K562 (cell line): ENCODE measurements around the gene CFHR2. TPM values are rescaled to one million over a fixed set of nuclear protein-coding genes. Genes with fewer than 3 reads are reported as not detected.

Experiments
- ATAC-seq: fragments of 200-7000 bp; cut with Tn5 transposase; 3 replicates; pipeline ENCODE4 v1.9.1; 2020; ENCODE audit warnings: moderate library complexity
- BruUV-seq: library from RNA; stranded (reverse); fragments of 400-500 nt; replicated peaks from 2 replicates; lab custom pipeline; 2021; lab: Mats Ljungman, UMichigan
- CTCF ChIA-PET: fragments of 300-600 bp; formaldehyde crosslinking; extraction: SDS; loops from one replicate; lab custom pipeline; 2021; ENCODE audit warnings: low intra/inter-chr PET ratio; lab: Yijun Ruan, JAX
- POLR2A ChIA-PET: fragments of 300-600, 350-650 bp; sonication (Branson Sonifier 250); formaldehyde crosslinking; extraction: SDS; loops from one replicate; lab custom pipeline; 2021; ENCODE audit warnings: antibody characterized with exemption, inconsistent platforms; lab: Yijun Ruan, JAX
- DNase-seq, 4 experiments: peaks; one replicate each; pipeline versions ENCODE4 v3.0.0 to v3.0.0-alpha.2; 2011 to 2018; ENCODE audit warnings: low spot score in 3 of 4, mixed read lengths in 3 of 4; ENCODE audit errors: extremely low read depth in 1 of 4
- FAIRE-seq: peaks from 2 replicates; lab custom pipeline; 2011; peaks lifted over from hg19 to GRCh38; lab: Jason Lieb, UNC
- H2AFZ ChIP-seq: 2 replicates; pipeline ENCODE4 v1.6.0; 2011; ENCODE audit warnings: low read depth, low read length, control low read depth, inconsistent platforms
- H3K27ac ChIP-seq: fragments of 200-600 bp; 3 replicates; pipeline ENCODE4 v1.8.0; 2011; ENCODE audit warnings: low read depth, mild to moderate bottlenecking, control low read depth, inconsistent platforms, low read length, moderate library complexity, mixed read lengths; ENCODE audit errors: extremely low read depth
- H3K27me3 ChIP-seq, 2 experiments: fragments of 300-600 bp in 1 of 2; 2 replicates in 1 of 2; 3 replicates in 1 of 2; pipeline versions ENCODE4 v1.6.0 to v1.8.0; 2011; ENCODE audit warnings: inconsistent platforms in 2 of 2, low read length in 2 of 2, mild to moderate bottlenecking in 1 of 2, mixed read lengths in 1 of 2, moderate library complexity in 1 of 2; ENCODE audit not compliant: control insufficient read depth in 2 of 2, insufficient read depth in 2 of 2
- H3K36me3 ChIP-seq: fragments of 300-600 bp; 3 replicates; pipeline ENCODE4 v1.8.0; 2011; ENCODE audit warnings: mild to moderate bottlenecking, low read length, inconsistent platforms; ENCODE audit not compliant: control insufficient read depth, insufficient read depth
- H3K4me1 ChIP-seq, 2 experiments: fragments of 200-600 bp in 1 of 2; replicated peaks in 1 of 2; 2 replicates in 1 of 2; 3 replicates in 1 of 2; pipeline versions ENCODE4 v1.5.1 to v1.8.0; 2011; ENCODE audit warnings: inconsistent platforms in 2 of 2, low read length in 2 of 2, mild to moderate bottlenecking in 1 of 2, mixed read lengths in 1 of 2, moderate library complexity in 1 of 2; ENCODE audit not compliant: control insufficient read depth in 2 of 2, insufficient read depth in 2 of 2
- H3K4me2 ChIP-seq: 2 replicates; pipeline ENCODE4 v1.6.1; 2011; ENCODE audit warnings: low read length, control low read depth, inconsistent platforms, mixed read lengths; ENCODE audit not compliant: insufficient read depth
- H3K4me3 ChIP-seq: fragments of 200-600 bp; sonication (generic), shearing (Covaris generic); 2 replicates; pipeline ENCODE4 v1.5.1; 2016; ENCODE audit warnings: control low read depth, inconsistent platforms
- H3K79me2 ChIP-seq: fragments of 200-600 bp; 3 replicates; pipeline ENCODE4 v1.8.0; 2011; ENCODE audit warnings: low read length, inconsistent platforms; ENCODE audit not compliant: control insufficient read depth, insufficient read depth
- H3K9ac ChIP-seq, 2 experiments: 2 replicates each; pipeline versions ENCODE4 v1.6.0 to v1.6.1; 2011; ENCODE audit warnings: low read depth in 2 of 2, low read length in 2 of 2, control low read depth in 1 of 2, inconsistent platforms in 1 of 2, mild to moderate bottlenecking in 1 of 2, mixed read lengths in 1 of 2; ENCODE audit not compliant: insufficient read depth in 1 of 2
- H3K9me1 ChIP-seq: one replicate; pipeline ENCODE4 v1.6.0; 2011; ENCODE audit warnings: inconsistent platforms, mild to moderate bottlenecking, low read length, moderate library complexity; ENCODE audit not compliant: control insufficient read depth, insufficient read depth
- H3K9me3 ChIP-seq: replicated peaks from 2 replicates; pipeline ENCODE4 v1.5.1; 2011; ENCODE audit warnings: low read depth, low read length, inconsistent platforms; ENCODE audit not compliant: control insufficient read depth, insufficient read depth
- H4K20me1 ChIP-seq: replicated peaks from 2 replicates; pipeline ENCODE4 v1.6.1; 2011; ENCODE audit warnings: low read length, inconsistent platforms, mixed read lengths; ENCODE audit not compliant: control insufficient read depth, insufficient read depth
- CSDE1 ChIP-seq, 2 experiments: fragments of 450-650 bp; IDR thresholded peaks; 2 replicates each; pipeline ENCODE4 v1.6.1; 2016; ENCODE audit warnings: mild to moderate bottlenecking in 1 of 2
- DEAF1 ChIP-seq: fragments of 450-650 bp; formaldehyde crosslinking; IDR thresholded peaks from 2 replicates; pipeline ENCODE4 v1.4.0; 2020; ENCODE audit warnings: mild to moderate bottlenecking, moderate library complexity
- DMBX1 ChIP-seq: fragments of 250-450 bp; sonication (Bioruptor Pico); IDR thresholded peaks from 2 replicates; pipeline ENCODE4 v1.8.0; 2022; ENCODE audit warnings: inconsistent platforms, mild to moderate bottlenecking, moderate library complexity, borderline replicate concordance
- ELK3 ChIP-seq: fragments of 450-650 bp; formaldehyde crosslinking; IDR thresholded peaks from 2 replicates; pipeline ENCODE4 v1.4.0; 2020; ENCODE audit warnings: mild to moderate bottlenecking
- HNRNPL ChIP-seq: fragments of 200-400 bp; formaldehyde crosslinking; IDR thresholded peaks from 2 replicates; pipeline ENCODE4 v1.6.1; 2017; ENCODE audit warnings: low read depth, mild to moderate bottlenecking, low read length
- MAX ChIP-seq: sonication (generic); formaldehyde crosslinking; IDR thresholded peaks from 2 replicates; pipeline ENCODE4 v1.9.0; 2022; ENCODE audit warnings: mild to moderate bottlenecking, missing genetic modification reagents
- MCM7 ChIP-seq, 2 experiments: fragments of 450-650 bp; IDR thresholded peaks; 2 replicates each; pipeline ENCODE4 v1.6.1; 2016 to 2018
- MIER1 ChIP-seq: fragments of 450-650 bp; IDR thresholded peaks from 2 replicates; pipeline ENCODE4 v1.6.1; 2016; ENCODE audit warnings: antibody characterized with exemption, mild to moderate bottlenecking, low read depth
- NCOA2 ChIP-seq, 2 experiments: fragments of 450-650 bp; IDR thresholded peaks; 2 replicates each; pipeline ENCODE4 v1.6.1; 2018; ENCODE audit warnings: mild to moderate bottlenecking in 2 of 2, moderate library complexity in 1 of 2; ENCODE audit not compliant: partially characterized antibody in 2 of 2
- PTBP1 ChIP-seq: fragments of 200-400 bp; formaldehyde crosslinking; IDR thresholded peaks from 2 replicates; pipeline ENCODE4 v1.6.1; 2017; ENCODE audit warnings: low read depth, low read length
- TAF9B ChIP-seq: fragments of 450-650 bp; IDR thresholded peaks from 2 replicates; pipeline ENCODE4 v1.6.1; 2018; ENCODE audit warnings: mild to moderate bottlenecking; ENCODE audit not compliant: partially characterized antibody
- TBL1XR1 ChIP-seq, 2 experiments: IDR thresholded peaks; 2 replicates each; pipeline ENCODE4 v1.6.1; 2012; ENCODE audit warnings: improper control_type of control experiment in 2 of 2, low read length in 2 of 2, mild to moderate bottlenecking in 1 of 2
- ZNF133 ChIP-seq: fragments of 250-450 bp; sonication (Bioruptor Pico); IDR thresholded peaks from 2 replicates; pipeline ENCODE4 v1.4.0; 2020; ENCODE audit warnings: mild to moderate bottlenecking
- ZNF143 ChIP-seq: sonication (generic); formaldehyde crosslinking; IDR thresholded peaks from 2 replicates; pipeline ENCODE4 v1.9.0; 2022; ENCODE audit warnings: mild to moderate bottlenecking, missing genetic modification reagents
- ZNF592 ChIP-seq: fragments of 450-650 bp; IDR thresholded peaks from 2 replicates; pipeline ENCODE4 v1.6.1; 2017; ENCODE audit warnings: antibody characterized with exemption, mild to moderate bottlenecking
- ZNF740 ChIP-seq, 3 experiments: fragments of 200-800 bp in 1 of 3; sonication (Bioruptor generic) in 1 of 3; sonication (generic) in 1 of 3; formaldehyde crosslinking in 1 of 3; IDR thresholded peaks; 2 replicates each; pipeline versions ENCODE4 v1.6.1 to v1.8.0; 2016 to 2022; ENCODE audit warnings: mild to moderate bottlenecking in 2 of 3, missing compliant biosample characterization in 2 of 3, missing genetic modification characterization in 2 of 3, missing genetic modification reagents in 1 of 3
- WGBS: fragments of 100-300 bp; shearing (Covaris generic); methylation state at CpG from one replicate; pipeline ENCODE4 v1.1.6; 2016; ENCODE audit warnings: low coverage, mixed read lengths; ENCODE audit not compliant: insufficient coverage; ENCODE audit errors: missing lambda C conversion rate; 5-methylcytosine and 5-hydroxymethylcytosine counted together
- in situ Hi-C: fragments of 300-500 bp; cut with MboI; formaldehyde crosslinking; loops from 4 replicates; pipeline ENCODE4 v1.15.0; 2018; ENCODE audit warnings: inconsistent platforms, mixed read lengths
- intact Hi-C: fragments of 100-400 bp; cut with micrococcal nuclease; formaldehyde crosslinking; loops from 2 replicates; pipeline ENCODE4 v1.14.2; 2022
- polyA plus RNA-seq, 8 experiments: library from polyadenylated mRNA; depleted of rRNA in 4 of 8; stranded (reverse) in 5 of 8; unstranded in 3 of 8; fragments of >200 nt; fragmentation: Nextera tagmentation in 2 of 8; fragmentation: Illumina TruSeq in 1 of 8; extraction: Ambion mirVana in 2 of 8; extraction: Trizol in 1 of 8; gene quantifications; 2 replicates each; pipeline versions ENCODE4 v1.2.1 to v1.2.3, GENCODE V29; 2011 to 2014; ENCODE audit warnings: inconsistent platforms in 1 of 8, missing spikeins in 1 of 8
- total RNA-seq, 7 experiments: library from RNA; depleted of rRNA in 6 of 7; stranded (reverse); fragments of >200 nt in 6 of 7; fragmentation: Illumina TruSeq in 2 of 7; extraction: Trizol in 2 of 7; gene quantifications; 2 replicates each; pipeline versions ENCODE4 v1.2.1 to v1.2.3, GENCODE V29; 2011 to 2021; ENCODE audit warnings: low replicate concordance in 1 of 7

Gene CFHR2
- total and polyA plus RNA-seq, 9 of the 15 experiments (the other 6 are each of a cell fraction or from before 2014, with no cell fraction given): not detected

- ChIA-PET CTCF (no interaction called here), POLR2A (no interaction called here)
- 61% methylated on average over 2 of the region's 2 CpGs for WGBS
- Histone ChIP-seq H3K4me3 (no peak overlapping the region), H3K4me1 (no peaks in the 10 kb centered on the region), H2AFZ (no peak overlapping the region), H3K9me3 (no peaks in the 10 kb centered on the region), H4K20me1 (no peaks in the 10 kb centered on the region), H3K27ac (no peak overlapping the region), H3K4me2 (no peak overlapping the region), H3K9ac (no peak overlapping the region), H3K27me3 (no peaks in the 10 kb centered on the region), H3K9me1 (no peaks in the 10 kb centered on the region), H3K79me2 (no peaks in the 10 kb centered on the region), H3K36me3 (no peaks in the 10 kb centered on the region)
- no peak for DNase-seq
- in situ Hi-C loops: no loop called here
- no TSS peak for BruUV-seq
- peak; percentile 60 for ATAC-seq
- intact Hi-C loops: no loop called here
- FAIRE-seq: no peak
- TF ChIP-seq ZNF133 (CRISPR knock-in tag) (no peak), DEAF1 (CRISPR knock-in tag) (no peak), ZNF143 (CRISPR knock-in tag) (no peak), DMBX1 (CRISPR knock-in tag) (no peak), MIER1 (no peak), HNRNPL (no peak), ZNF740 (CRISPR knock-in tag; IDR thresholded peaks at IDR 0.05) (no peak), ZNF740 (tag; IDR thresholded peaks at IDR 0.05) (no peak), MAX (CRISPR knock-in tag) (no peak), MCM7 (IDR thresholded peaks at IDR 0.05) (no peak), ELK3 (CRISPR knock-in tag) (no peak), TAF9B (no peak), NCOA2 (IDR thresholded peaks at IDR 0.05; ENCODE audit: partially characterized antibody in 2 of 2) (no peak), CSDE1 (IDR thresholded peaks at IDR 0.05) (no peak), ZNF592 (no peak), TBL1XR1 (IDR thresholded peaks at IDR 0.05; ENCODE audit: low read length in 2 of 2) (no peak), PTBP1 (no peak)
Observed at GRCh38 chr1:196910215-196910614, 33.3 kb upstream of the CFHR2 start.
